K562 (cell line): ENCODE results near the gene ECSIT. TPM values are rescaled to one million over a fixed set of nuclear protein-coding genes. Genes with fewer than 3 reads are reported as not detected.

Experiments used
- BRF2 ChIP-seq: IDR thresholded peaks from 3 replicates; pipeline ENCODE4 v1.6.1; 2011; ENCODE audit warnings: borderline replicate concordance, mild to moderate bottlenecking; ENCODE audit not compliant: insufficient read length, insufficient read depth
- CBFA2T3 ChIP-seq: fragments of 450-650 bp; IDR thresholded peaks from 2 replicates; pipeline ENCODE4 v1.6.1; 2017
- CHD4 ChIP-seq: fragments of 200-600 bp; sonication (generic); IDR thresholded peaks from 3 replicates; pipeline ENCODE4 v1.6.1; 2012; ENCODE audit warnings: low read depth, mild to moderate bottlenecking, mixed read lengths, low read length, inconsistent platforms; ENCODE audit not compliant: insufficient read depth, insufficient replicate concordance, poor library complexity, severe bottlenecking
- CREBBP ChIP-seq: IDR thresholded peaks from one replicate; pipeline ENCODE4 v1.6.1; 2012; ENCODE audit warnings: low read depth, mild to moderate bottlenecking, control low read depth, inconsistent platforms, low read length
- CTCF ChIP-seq, 3 experiments: IDR thresholded peaks in 2 of 3; conservative IDR thresholded peaks in 1 of 3; 2 replicates each; pipeline ENCODE4 v1.5.1; 2011 to 2012; ENCODE audit warnings: low read length in 3 of 3, mild to moderate bottlenecking in 3 of 3, control low read depth in 2 of 3, improper control_type of control experiment in 1 of 3, inconsistent platforms in 1 of 3, low read depth in 1 of 3, mixed read lengths in 1 of 3, moderate library complexity in 1 of 3; ENCODE audit not compliant: insufficient read depth in 2 of 3
- E2F6 ChIP-seq, 2 experiments: IDR thresholded peaks; 2 replicates each; pipeline ENCODE4 v1.6.1; 2011; ENCODE audit warnings: borderline replicate concordance in 1 of 2, control low read depth in 1 of 2, low read depth in 1 of 2, low read length in 1 of 2, mild to moderate bottlenecking in 1 of 2, mixed read lengths in 1 of 2, moderate library complexity in 1 of 2; ENCODE audit not compliant: insufficient read depth in 1 of 2, insufficient read length in 1 of 2, poor library complexity in 1 of 2, severe bottlenecking in 1 of 2; ENCODE audit errors: extremely low read depth in 1 of 2
- GABPB1 ChIP-seq: sonication (generic); formaldehyde crosslinking; IDR thresholded peaks from 2 replicates; pipeline ENCODE4 v1.8.0; 2022; ENCODE audit warnings: mild to moderate bottlenecking, missing genetic modification reagents
- HDAC1 ChIP-seq, 2 experiments: fragments of 450-650 bp; IDR thresholded peaks; 2 replicates each; pipeline ENCODE4 v1.6.1; 2016 to 2017; ENCODE audit warnings: inconsistent platforms in 1 of 2, mild to moderate bottlenecking in 1 of 2, moderate library complexity in 1 of 2
- MEF2D ChIP-seq: conservative IDR thresholded peaks from 2 replicates; pipeline ENCODE4 v1.6.1; 2016; ENCODE audit warnings: low read depth, missing genetic modification characterization, missing compliant biosample characterization
- PPARD ChIP-seq: fragments of 250-450 bp; sonication (Bioruptor Pico); IDR thresholded peaks from 2 replicates; pipeline ENCODE4 v1.8.0; 2022; ENCODE audit warnings: inconsistent platforms, mild to moderate bottlenecking, moderate library complexity
- RBM39 ChIP-seq: fragments of 200-400 bp; formaldehyde crosslinking; optimal IDR thresholded peaks from 2 replicates; pipeline ENCODE3; 2018; ENCODE audit warnings: low read depth, low read length
- RFX7 ChIP-seq: fragments of 250-450 bp; sonication (Bioruptor Pico); IDR thresholded peaks from 2 replicates; pipeline ENCODE4 v1.5.1; 2021; ENCODE audit warnings: mild to moderate bottlenecking
- RUNX1 ChIP-seq: sonication (generic); IDR thresholded peaks from 2 replicates; pipeline ENCODE4 v1.6.1; 2016; ENCODE audit warnings: antibody characterized with exemption, low read depth
- SPI1 ChIP-seq: IDR thresholded peaks from 2 replicates; pipeline ENCODE4 v1.6.1; 2011; ENCODE audit warnings: low read depth, low read length, control low read depth, borderline replicate concordance
- TAF15 ChIP-seq: fragments of 200-400 bp; formaldehyde crosslinking; IDR thresholded peaks from 2 replicates; pipeline ENCODE4 v1.6.1; 2017; ENCODE audit warnings: mild to moderate bottlenecking, low read depth, low read length, moderate library complexity
- TAL1 ChIP-seq: fragments of 450-650 bp; IDR thresholded peaks from 2 replicates; pipeline ENCODE4 v1.6.1; 2016; ENCODE audit warnings: mild to moderate bottlenecking
- TBP ChIP-seq: optimal IDR thresholded peaks from 2 replicates; pipeline ENCODE3; 2011; ENCODE audit warnings: low read depth, low read length, improper control_type of control experiment
- ZBTB2 ChIP-seq: fragments of 450-650 bp; IDR thresholded peaks from 2 replicates; pipeline ENCODE4 v1.6.1; 2016; ENCODE audit warnings: antibody characterized with exemption
- ZNF12 ChIP-seq: sonication (generic); formaldehyde crosslinking; IDR thresholded peaks from 2 replicates; pipeline ENCODE4 v1.4.0; 2020; ENCODE audit warnings: mild to moderate bottlenecking, missing genetic modification reagents
- ZNF3 ChIP-seq: fragments of 250-450 bp; sonication (Bioruptor Pico); IDR thresholded peaks from 2 replicates; pipeline ENCODE4 v1.5.0; 2021; ENCODE audit warnings: mild to moderate bottlenecking, moderate library complexity
- ZNF57 ChIP-seq: fragments of 450-650 bp; formaldehyde crosslinking; IDR thresholded peaks from 2 replicates; pipeline ENCODE4 v1.4.0; 2020; ENCODE audit warnings: mild to moderate bottlenecking, moderate library complexity
- ZNF75A ChIP-seq: fragments of 450-650 bp; formaldehyde crosslinking; IDR thresholded peaks from 2 replicates; pipeline ENCODE4 v1.4.0; 2020; ENCODE audit warnings: mild to moderate bottlenecking
- polyA plus RNA-seq, 8 experiments: library from polyadenylated mRNA; depleted of rRNA in 4 of 8; stranded (reverse) in 5 of 8; unstranded in 3 of 8; fragments of >200 nt; fragmentation: Nextera tagmentation in 2 of 8; fragmentation: Illumina TruSeq in 1 of 8; extraction: Ambion mirVana in 2 of 8; extraction: Trizol in 1 of 8; gene quantifications; 2 replicates each; pipeline versions ENCODE4 v1.2.1 to v1.2.3, GENCODE V29; 2011 to 2014; ENCODE audit warnings: inconsistent platforms in 1 of 8, missing spikeins in 1 of 8
- total RNA-seq, 7 experiments: library from RNA; depleted of rRNA in 6 of 7; stranded (reverse); fragments of >200 nt in 6 of 7; fragmentation: Illumina TruSeq in 2 of 7; extraction: Trizol in 2 of 7; gene quantifications; 2 replicates each; pipeline versions ENCODE4 v1.2.1 to v1.2.3, GENCODE V29; 2011 to 2021; ENCODE audit warnings: low replicate concordance in 1 of 7

ECSIT gene
- total and polyA plus RNA-seq, 9 of the 15 experiments (the other 6 are each of a cell fraction or from before 2014, with no cell fraction given) = 1.1 to 82.5 (median 43.9) TPM

- TF ChIP-seq CTCF (IDR thresholded peaks at IDR 0.05 in 2 of 3, conservative IDR thresholded peaks at IDR 0.05 in 1 of 3; ENCODE audit: insufficient read depth in 2 of 3, low read depth in 1 of 3, low read length in 3 of 3) = peak in 2 of 3 experiments; percentile 20 to 25; a peak in 4 of 6 replicates
- no peak for TF ChIP-seq ZNF75A (CRISPR knock-in tag)
- no peak for TF ChIP-seq BRF2
- peak; percentile 98 for TF ChIP-seq TBP
- TF ChIP-seq PPARD (CRISPR knock-in tag) = no peak
- TF ChIP-seq TAF15 = no peak
- no peak for TF ChIP-seq CHD4
- peak; percentile 98 for TF ChIP-seq ZBTB2
- no peak for TF ChIP-seq ZNF57 (CRISPR knock-in tag)
- no peak for TF ChIP-seq RBM39
- TF ChIP-seq ZNF3 (CRISPR knock-in tag) = no peak
- 0 out of 2 replicates have a peak, but pooled peaks have one; percentile 57 for TF ChIP-seq RUNX1
- no peak for TF ChIP-seq TAL1
- TF ChIP-seq CREBBP = no peak
- no peak for TF ChIP-seq CBFA2T3
- peak in 1 of 2 experiments; percentile 33 for TF ChIP-seq E2F6 (IDR thresholded peaks at IDR 0.05; ENCODE audit: borderline replicate concordance in 1 of 2, extremely low read depth in 1 of 2, insufficient read depth in 1 of 2, insufficient read length in 1 of 2, low read depth in 1 of 2, low read length in 1 of 2, poor library complexity in 1 of 2, severe bottlenecking in 1 of 2)
- TF ChIP-seq GABPB1 (CRISPR knock-in tag) = peak; percentile 96
- TF ChIP-seq HDAC1 (IDR thresholded peaks at IDR 0.05) = peak in 1 of 2 experiments; percentile 94; a peak in 2 of 4 replicates
- no peak for TF ChIP-seq RFX7 (CRISPR knock-in tag)
- no peak for TF ChIP-seq SPI1
- no peak for TF ChIP-seq MEF2D (tag)
- TF ChIP-seq ZNF12 = no peak
Measured at GRCh38 chr19:11558881-11559828, 30.2 kb upstream of the ECSIT start, which contains the start of gene ELOF1 (continued).
